Effector memory CD4-positive, alpha-beta T cell (primary cell): ENCODE results near the gene COPS7A.

ENCODE experiments used
- DNase-seq, 3 donors: peaks; one replicate each; pipeline ENCODE4 v3.0.0-alpha.2; 2020
- H3K27ac ChIP-seq: 2 replicates; pipeline ENCODE4 v1.7.0; 2013; ENCODE audit warnings: mild to moderate bottlenecking, low read length, moderate library complexity; ENCODE audit not compliant: insufficient read depth, poor library complexity, severe bottlenecking
- H3K27me3 ChIP-seq: replicated peaks from 2 replicates; pipeline ENCODE4 v1.7.0; 2013; ENCODE audit warnings: mild to moderate bottlenecking, low read length; ENCODE audit not compliant: insufficient read depth, control insufficient read depth, poor library complexity, severe bottlenecking
- H3K36me3 ChIP-seq: 2 replicates; pipeline ENCODE4 v1.7.0; 2013; ENCODE audit warnings: mild to moderate bottlenecking, low read length, moderate library complexity; ENCODE audit not compliant: control insufficient read depth, insufficient read depth
- H3K4me1 ChIP-seq: 2 replicates; pipeline ENCODE4 v1.7.0; 2013; ENCODE audit warnings: low read length, mild to moderate bottlenecking; ENCODE audit not compliant: control insufficient read depth, insufficient read depth, poor library complexity, severe bottlenecking
- H3K4me3 ChIP-seq: 2 replicates; pipeline ENCODE4 v1.7.0; 2013; ENCODE audit warnings: low read length, low read depth, mild to moderate bottlenecking; ENCODE audit not compliant: insufficient read depth, poor library complexity, severe bottlenecking
- H3K9me3 ChIP-seq: 2 replicates; pipeline ENCODE4 v1.7.0; 2013; ENCODE audit warnings: mild to moderate bottlenecking, low read length, moderate library complexity; ENCODE audit not compliant: control insufficient read depth

Gene COPS7A

DNA sequence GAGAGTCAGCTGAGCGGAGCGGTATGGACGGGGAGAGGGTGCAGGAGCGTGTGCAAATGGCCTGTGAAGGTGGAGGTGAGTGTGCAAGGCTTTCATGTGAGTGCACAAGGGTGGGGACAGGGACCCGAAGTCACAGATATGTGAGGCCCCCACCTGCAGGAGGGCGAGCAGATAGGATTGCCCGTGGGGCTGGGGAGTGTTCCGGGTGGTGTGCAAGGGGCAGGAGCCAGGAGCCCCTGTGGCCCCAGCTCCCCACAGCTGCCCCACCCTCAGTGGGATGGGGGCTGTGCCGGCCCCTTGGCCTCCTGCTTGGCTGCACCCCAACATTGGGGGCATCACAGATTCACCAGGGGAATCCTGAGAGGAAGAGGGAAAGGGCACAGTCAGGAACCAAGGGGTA is 29.1 kb upstream of the COPS7A start:
- Histone ChIP-seq H3K9me3 (no peaks in the 10 kb centered on the region), H3K36me3 (no peaks in the 10 kb centered on the region), H3K27ac (no peak overlapping the region), H3K4me1 (peaks cover 11% of the 10 kb centered on the region), H3K27me3 (no peaks in the 10 kb centered on the region), H3K4me3 (no peak overlapping the region)
- no peak for DNase-seq

GRCh38 chr12:6695313-6696045 is 28.4 kb upstream of the COPS7A start:
- Histone ChIP-seq H3K27ac (no peak overlapping the region), H3K27me3 (no peaks in the 10 kb centered on the region), H3K4me1 (peaks cover 11% of the 10 kb centered on the region), H3K4me3 (no peak overlapping the region), H3K9me3 (no peaks in the 10 kb centered on the region), H3K36me3 (no peaks in the 10 kb centered on the region)
- no peak for DNase-seq

DNA sequence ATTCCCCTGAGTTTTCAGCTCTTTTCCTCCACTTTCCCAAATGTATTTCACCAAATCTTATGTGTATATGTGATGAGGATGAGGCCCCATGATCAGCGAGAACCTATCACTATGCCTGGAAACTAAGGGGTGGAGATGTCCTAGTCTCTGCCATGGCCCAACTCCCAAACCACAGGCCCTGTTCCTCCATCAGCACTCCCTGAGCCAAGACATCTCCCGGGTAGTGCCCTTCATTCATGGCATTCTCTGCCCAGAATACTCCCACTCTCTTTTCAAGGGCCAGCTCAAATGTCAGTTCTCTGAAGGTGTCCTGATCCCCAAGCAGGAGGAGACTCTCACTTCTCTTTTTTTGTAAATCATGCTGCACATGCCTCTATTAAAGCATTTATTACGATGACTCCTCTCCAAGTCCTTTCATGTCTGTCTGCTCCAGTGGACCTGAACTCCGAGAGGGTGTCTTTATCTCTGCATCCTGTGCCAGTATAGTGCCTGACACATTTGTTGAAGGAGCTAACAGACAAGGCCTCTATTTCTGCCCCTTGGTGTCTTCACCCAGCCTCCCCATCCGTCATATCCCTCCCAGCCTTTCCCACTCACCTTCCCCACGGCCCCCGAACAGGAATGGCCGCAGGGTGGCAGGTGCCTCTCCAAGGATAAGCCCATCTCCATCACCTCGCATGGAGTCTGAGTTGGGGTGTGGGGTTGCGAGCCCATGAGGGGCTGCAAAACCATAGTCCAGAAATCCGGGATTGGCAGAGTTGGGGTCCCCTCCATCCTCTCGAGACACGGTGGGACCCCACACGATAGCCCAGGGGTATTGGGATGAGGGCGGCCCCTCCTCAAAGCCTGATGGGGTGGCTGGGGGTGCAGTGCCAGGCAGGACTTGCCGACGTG is 26.9 kb upstream of the COPS7A start:
- Histone ChIP-seq H3K4me1 (peaks cover 17% of the 10 kb centered on the region), H3K27ac (no peak overlapping the region), H3K4me3 (no peak overlapping the region), H3K27me3 (peaks cover 11% of the 10 kb centered on the region), H3K36me3 (no peaks in the 10 kb centered on the region), H3K9me3 (no peaks in the 10 kb centered on the region)
- DNase-seq: no peak

DNA sequence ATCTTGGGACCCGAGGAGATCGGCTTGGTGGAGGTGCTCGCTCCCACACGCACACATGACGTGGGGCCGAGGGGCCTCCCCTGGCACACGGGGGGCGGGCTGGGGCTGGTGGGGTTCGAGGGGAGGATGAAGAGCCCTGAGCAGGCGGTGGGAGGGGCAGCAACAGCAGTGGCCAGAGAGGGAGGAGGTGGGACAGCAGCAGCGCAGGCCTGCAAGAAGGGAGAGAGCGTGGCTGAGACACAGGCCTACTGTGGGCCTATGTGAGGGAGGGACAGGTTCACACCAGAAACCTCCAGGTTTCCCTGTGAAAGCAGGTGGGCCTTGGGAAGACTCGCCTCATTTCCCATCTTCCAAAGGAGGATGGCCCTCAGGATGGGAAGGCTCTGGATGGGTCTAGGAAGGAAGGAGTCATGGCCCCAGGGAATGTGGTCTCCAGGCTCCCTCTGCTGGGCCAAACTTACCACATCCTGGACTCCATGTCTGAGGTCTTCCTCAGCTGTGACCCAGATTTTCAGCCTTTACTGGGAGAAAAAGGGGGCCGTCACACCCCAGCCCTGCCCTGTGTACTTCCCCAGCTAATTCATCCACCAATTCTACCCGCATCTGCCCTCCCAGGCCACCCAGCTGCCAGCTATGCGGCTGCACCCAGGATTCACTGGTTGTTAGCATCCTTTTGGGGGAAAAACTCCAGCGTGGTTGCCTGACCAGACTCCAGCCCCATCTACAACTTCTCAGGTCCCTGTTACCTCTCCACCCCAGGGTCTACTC is 26.1 kb upstream of the COPS7A start:
- Histone ChIP-seq H3K27ac (no peak overlapping the region), H3K4me1 (peaks cover 17% of the 10 kb centered on the region), H3K36me3 (no peaks in the 10 kb centered on the region), H3K4me3 (no peak overlapping the region), H3K27me3 (peaks cover 15% of the 10 kb centered on the region), H3K9me3 (no peaks in the 10 kb centered on the region)
- DNase-seq: no peak

DNA sequence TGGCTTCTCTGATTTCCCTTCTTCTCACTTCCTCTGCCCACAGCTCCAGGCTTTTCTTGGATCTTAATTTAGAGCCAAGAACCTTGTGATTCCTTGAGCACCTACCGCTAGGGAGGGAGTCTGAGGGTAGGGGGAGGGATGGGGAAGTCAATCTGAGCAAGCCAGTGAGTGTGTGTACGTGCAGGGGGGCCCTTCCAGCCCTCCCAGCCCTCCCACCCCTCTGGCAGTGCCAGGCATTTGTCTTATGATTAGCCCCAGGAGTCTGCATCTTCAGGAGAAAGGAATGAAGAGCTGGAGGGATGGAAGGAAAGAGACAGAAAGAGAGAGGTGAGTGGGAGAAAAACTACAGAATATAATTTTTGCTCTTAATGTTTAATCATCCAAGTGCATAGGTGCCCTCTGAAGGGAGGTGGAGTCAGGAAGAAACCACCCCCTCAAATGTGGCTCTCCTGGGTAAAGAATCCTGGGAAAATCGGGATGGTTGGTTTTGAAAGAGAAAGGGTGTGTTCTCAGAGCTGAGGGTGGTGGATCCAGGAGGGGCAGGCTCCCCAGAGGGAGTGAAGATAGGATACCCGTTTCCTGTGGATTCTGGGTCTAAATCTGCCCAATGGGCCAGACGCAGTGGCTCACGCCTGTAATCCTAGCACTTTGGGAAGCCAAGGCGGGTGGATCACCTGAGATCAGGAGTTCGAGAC is 25.3 kb upstream of the COPS7A start:
- Histone ChIP-seq H3K9me3 (no peaks in the 10 kb centered on the region), H3K27ac (no peak overlapping the region), H3K4me1 (peaks cover 17% of the 10 kb centered on the region), H3K4me3 (no peak overlapping the region), H3K27me3 (peaks cover 15% of the 10 kb centered on the region), H3K36me3 (no peaks in the 10 kb centered on the region)
- DNase-seq: no peak

DNA sequence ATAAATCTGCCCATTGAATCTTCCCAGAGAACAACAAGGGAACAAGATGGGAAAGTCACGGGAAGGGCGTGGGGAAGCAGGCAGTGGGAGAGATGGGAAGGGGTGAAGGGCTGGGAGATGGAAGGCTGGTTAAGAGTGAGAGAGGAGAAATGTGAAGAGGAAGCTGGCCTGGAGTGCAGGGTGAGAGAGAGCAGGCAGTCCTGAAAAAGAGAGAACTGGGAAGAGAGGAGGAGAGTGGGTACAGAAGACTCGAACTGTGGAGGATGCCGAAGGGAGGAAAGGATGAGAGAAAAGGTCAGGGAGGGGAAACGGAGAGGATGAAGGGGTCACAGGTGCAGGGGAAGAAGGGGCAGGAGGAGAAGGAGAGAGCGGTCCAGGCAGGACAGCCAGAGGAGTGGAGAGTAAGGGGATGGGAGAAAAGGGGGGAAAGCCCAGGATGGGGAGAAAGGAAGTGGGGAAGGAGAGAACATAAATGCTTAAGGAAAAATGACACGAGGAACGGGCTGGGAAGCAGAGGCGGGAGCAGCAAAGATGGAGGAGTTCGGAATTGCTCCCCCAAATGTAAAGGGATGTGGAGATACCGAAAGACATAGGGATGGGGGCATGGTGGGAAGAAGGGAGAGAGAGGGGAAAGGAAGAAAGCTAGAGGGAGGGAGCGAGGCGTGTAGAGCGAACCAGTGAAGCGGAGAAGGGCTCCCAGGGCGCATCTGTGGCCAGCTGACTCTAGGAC is 24.4 kb upstream of the COPS7A start:
- no peaks in the 10 kb centered on the region for H3K36me3 ChIP-seq
- H3K9me3 ChIP-seq: no peaks in the 10 kb centered on the region
- DNase-seq: no peak
- peak overlapping the region; percentile 66 for H3K4me3 ChIP-seq
- no peak overlapping the region for H3K27ac ChIP-seq
- H3K27me3 ChIP-seq: peaks cover 15% of the 10 kb centered on the region
- H3K4me1 ChIP-seq: peaks cover 17% of the 10 kb centered on the region

DNA sequence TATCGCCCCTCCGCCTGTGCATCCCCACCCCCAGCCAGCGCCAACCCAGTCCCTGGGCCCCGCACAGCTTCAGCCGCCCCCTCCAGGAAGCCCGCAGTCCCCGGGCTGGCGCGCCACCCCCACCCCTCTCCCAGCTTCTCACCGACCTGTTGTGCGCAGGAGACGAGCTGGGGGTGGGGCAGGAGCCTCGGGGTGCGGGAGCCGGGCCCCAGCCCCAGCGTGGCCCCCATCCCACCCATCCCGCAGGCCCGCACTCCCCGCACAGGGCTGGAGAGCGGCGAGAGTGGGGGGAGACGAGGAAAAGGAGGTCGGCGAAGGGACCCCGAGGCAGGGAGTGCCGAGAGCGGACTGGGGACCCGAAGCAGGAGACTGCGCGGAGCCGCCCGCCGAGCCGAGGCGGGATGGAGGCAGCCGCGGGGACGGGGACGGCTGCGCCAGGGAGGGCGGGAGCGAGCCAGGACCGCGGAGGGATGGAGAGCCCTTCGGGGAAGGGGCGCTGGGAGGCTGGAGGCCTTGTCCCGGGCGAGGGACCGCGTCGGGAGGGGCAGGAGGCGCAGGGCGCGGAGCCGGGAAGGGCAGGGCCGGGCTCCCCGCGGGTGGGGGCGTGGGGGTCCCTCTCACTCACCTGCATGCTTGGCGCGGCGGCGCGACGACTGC is 23.7 kb upstream of the COPS7A start:
- Histone ChIP-seq H3K4me3 (peak overlapping the region; percentile 66), H3K27ac (peak overlapping the region; percentile 11), H3K27me3 (peaks cover 15% of the 10 kb centered on the region), H3K4me1 (peaks cover 17% of the 10 kb centered on the region), H3K9me3 (no peaks in the 10 kb centered on the region), H3K36me3 (no peaks in the 10 kb centered on the region)
- no peak for DNase-seq

- Histone ChIP-seq H3K36me3 (no peaks in the 10 kb centered on the region), H3K9me3 (no peaks in the 10 kb centered on the region), H3K27ac (peak within 1 kb of the TSS; percentile 11), H3K4me3 (peak within 1 kb of the TSS; percentile 66), H3K27me3 (peaks cover 15% of the 10 kb centered on the region), H3K4me1 (peaks cover 17% of the 10 kb centered on the region)
- DNase-seq: peak in 2 of 3 donors; percentile 15 to 21
Measured at GRCh38 chr12:6700646-6701051, 23.2 kb upstream of the COPS7A start, which contains the start of gene PIANP. Gene PIANP (minus strand): TSS chr12:6700815. CDS start chr12:6698061, 2,754 bp downstream.
